Glutamatergic neuron (in vitro differentiated cells): ENCODE results near the gene DIO1. TPM values are rescaled to one million over a fixed set of nuclear protein-coding genes. Genes with fewer than 3 reads are reported as not detected.

ENCODE experiments used
- DNase-seq: peaks from one replicate; pipeline ENCODE4 v3.0.0; 2022
- H3K27ac Mint-ChIP-seq: one replicate; pipeline ENCODE4 v1.8.0; 2020; ENCODE audit warnings: mild to moderate bottlenecking, mixed read lengths, inconsistent platforms; ENCODE audit not compliant: unreplicated experiment
- H3K27me3 Mint-ChIP-seq: one replicate; pipeline ENCODE4 v1.8.0; 2020; ENCODE audit warnings: mild to moderate bottlenecking, moderate library complexity, mixed read lengths, inconsistent platforms; ENCODE audit not compliant: unreplicated experiment
- H3K36me3 Mint-ChIP-seq: one replicate; pipeline ENCODE4 v1.8.0; 2020; ENCODE audit warnings: mild to moderate bottlenecking, mixed read lengths, inconsistent platforms; ENCODE audit not compliant: unreplicated experiment
- H3K4me1 Mint-ChIP-seq: one replicate; pipeline ENCODE4 v1.8.0; 2020; ENCODE audit warnings: mild to moderate bottlenecking, low read depth, mixed read lengths, inconsistent platforms; ENCODE audit not compliant: unreplicated experiment
- H3K4me3 Mint-ChIP-seq: one replicate; pipeline ENCODE4 v1.8.0; 2020; ENCODE audit warnings: mild to moderate bottlenecking, mixed read lengths, inconsistent platforms; ENCODE audit not compliant: unreplicated experiment
- H3K9me3 Mint-ChIP-seq: one replicate; pipeline ENCODE4 v1.8.0; 2020; ENCODE audit warnings: mild to moderate bottlenecking, moderate library complexity, mixed read lengths, inconsistent platforms; ENCODE audit not compliant: unreplicated experiment
- total RNA-seq: library from RNA; stranded (reverse); fragmentation: NEBNext Ultra II Directional; extraction: Animal tissue kit (Norgen Biotek cat#: 25700); gene quantifications from one replicate; pipeline ENCODE4 v1.2.1, GENCODE V29; 2021; ENCODE audit not compliant: unreplicated experiment
- TF ChIP-seq, protein P1 (sequence below): fragments of 200-600 bp; sonication (generic); IDR thresholded peaks from one replicate; pipeline ENCODE4 v1.5.0; 2021; ENCODE audit not compliant: partially characterized antibody, unreplicated experiment

The DIO1 gene
- total RNA-seq, 1 donor from 2014 or later = not detected

DNA sequence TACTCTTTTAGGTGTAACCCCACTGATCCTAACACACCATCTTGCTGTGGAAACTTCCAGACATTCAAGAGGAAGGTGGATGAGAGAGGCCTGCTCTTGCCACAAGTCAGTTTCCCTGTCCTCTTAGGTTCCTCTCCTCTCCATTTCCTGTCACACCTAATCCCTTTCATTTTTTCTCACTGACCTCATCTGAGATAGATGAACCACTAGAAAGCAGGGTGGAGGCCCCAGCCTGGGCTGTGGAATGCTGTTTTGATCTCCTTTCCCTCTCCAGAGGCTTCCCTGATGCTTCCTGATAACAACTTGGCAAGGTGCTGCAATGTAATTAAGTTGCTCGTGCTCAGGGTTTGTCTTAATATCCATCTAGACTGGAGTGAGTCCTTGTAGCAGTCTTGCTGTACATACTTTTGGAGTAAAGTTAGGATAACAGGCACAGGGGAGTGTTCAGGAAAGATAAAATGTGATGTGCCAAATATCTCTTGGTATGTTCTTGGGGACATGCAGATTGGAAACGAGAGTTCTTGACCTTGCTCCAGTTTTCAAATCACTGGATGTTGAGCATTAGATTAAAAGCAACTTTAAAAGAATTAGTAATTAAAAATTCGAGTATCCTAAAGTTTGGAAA is 63.3 kb downstream of the DIO1 start:
- DNase-seq = no peak
- Mint-ChIP-seq H3K27ac (peak overlapping the region; percentile 75), H3K4me3 (peak overlapping the region; percentile 39), H3K4me1 (peaks cover 18% of the 10 kb centered on the region), H3K36me3 (peaks cover 4% of the 10 kb centered on the region), H3K27me3 (peaks cover 2% of the 10 kb centered on the region), H3K9me3 (no peaks in the 10 kb centered on the region)
- TF ChIP-seq, protein P1, sequence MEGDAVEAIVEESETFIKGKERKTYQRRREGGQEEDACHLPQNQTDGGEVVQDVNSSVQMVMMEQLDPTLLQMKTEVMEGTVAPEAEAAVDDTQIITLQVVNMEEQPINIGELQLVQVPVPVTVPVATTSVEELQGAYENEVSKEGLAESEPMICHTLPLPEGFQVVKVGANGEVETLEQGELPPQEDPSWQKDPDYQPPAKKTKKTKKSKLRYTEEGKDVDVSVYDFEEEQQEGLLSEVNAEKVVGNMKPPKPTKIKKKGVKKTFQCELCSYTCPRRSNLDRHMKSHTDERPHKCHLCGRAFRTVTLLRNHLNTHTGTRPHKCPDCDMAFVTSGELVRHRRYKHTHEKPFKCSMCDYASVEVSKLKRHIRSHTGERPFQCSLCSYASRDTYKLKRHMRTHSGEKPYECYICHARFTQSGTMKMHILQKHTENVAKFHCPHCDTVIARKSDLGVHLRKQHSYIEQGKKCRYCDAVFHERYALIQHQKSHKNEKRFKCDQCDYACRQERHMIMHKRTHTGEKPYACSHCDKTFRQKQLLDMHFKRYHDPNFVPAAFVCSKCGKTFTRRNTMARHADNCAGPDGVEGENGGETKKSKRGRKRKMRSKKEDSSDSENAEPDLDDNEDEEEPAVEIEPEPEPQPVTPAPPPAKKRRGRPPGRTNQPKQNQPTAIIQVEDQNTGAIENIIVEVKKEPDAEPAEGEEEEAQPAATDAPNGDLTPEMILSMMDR = no peak

DNA sequence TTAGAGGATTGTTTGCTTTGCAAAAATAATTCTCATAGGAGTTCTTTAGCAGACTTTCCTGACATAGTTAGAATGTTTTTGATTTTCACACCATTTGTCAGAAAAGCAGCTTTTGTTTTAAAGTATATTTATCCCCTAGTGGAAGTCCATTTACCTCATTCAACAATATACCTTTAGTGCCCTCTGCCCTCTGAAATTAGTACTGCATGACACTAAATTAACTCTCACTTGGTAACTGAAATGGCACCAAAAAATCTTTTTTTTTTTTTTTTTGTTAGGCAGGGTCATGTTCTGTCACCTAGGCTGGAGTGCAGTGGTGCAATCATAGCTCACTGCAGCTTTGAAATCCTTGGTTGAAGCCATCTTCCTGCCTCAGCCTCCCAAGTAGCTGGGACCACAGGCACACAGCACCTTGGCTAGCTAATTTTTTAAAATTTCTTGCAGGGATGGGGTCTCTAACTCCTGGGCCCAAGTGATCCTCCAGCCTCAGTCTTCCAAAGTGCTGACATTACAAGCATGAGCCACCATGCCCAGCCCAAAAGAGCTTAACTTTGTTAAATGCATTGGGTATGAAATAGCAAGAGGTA is 65.8 kb downstream of the DIO1 start:
- no peak for DNase-seq
- peaks cover 11% of the 10 kb centered on the region for H3K4me1 Mint-ChIP-seq
- H3K27ac Mint-ChIP-seq = no peak overlapping the region
- H3K4me3 Mint-ChIP-seq = no peak overlapping the region
- TF ChIP-seq, protein P1 = peak; percentile 71
- H3K27me3 Mint-ChIP-seq = peaks cover 2% of the 10 kb centered on the region
- peaks cover 4% of the 10 kb centered on the region for H3K36me3 Mint-ChIP-seq
- H3K9me3 Mint-ChIP-seq = no peaks in the 10 kb centered on the region

Other genes with a start within 250 kb of the DIO1 start
- gene GLIS1, start 155.0 kb upstream of the DIO1 start, total RNA-seq = 0.76 TPM
- gene NDC1, start 55.9 kb upstream of the DIO1 start, total RNA-seq = 10.6 TPM
- 39.3 TPM for gene YIPF1, start 4.4 kb upstream of the DIO1 start, total RNA-seq
- 11.3 TPM for gene IFT25, start 51.5 kb downstream of the DIO1 start, total RNA-seq
- 37.5 TPM for gene LRRC42, start 52.2 kb downstream of the DIO1 start, total RNA-seq
- gene LDLRAD1, start 124.0 kb downstream of the DIO1 start, total RNA-seq = not detected
- 309 TPM for gene TMEM59, start 159.0 kb downstream of the DIO1 start, total RNA-seq
- 10.7 TPM for gene TCEANC2, start 159.4 kb downstream of the DIO1 start, total RNA-seq